HUES6 (cell line): Measurements from ENCODE around the gene NABP2.

Source experiments
- H3K27ac ChIP-seq: 2 replicates; pipeline ENCODE4 v1.7.0; 2013; ENCODE audit warnings: low read depth, mild to moderate bottlenecking, low read length, inconsistent platforms
- H3K27me3 ChIP-seq: 2 replicates; pipeline ENCODE4 v1.6.1; 2013; ENCODE audit warnings: low read length; ENCODE audit not compliant: control insufficient read depth, insufficient read depth
- H3K36me3 ChIP-seq: 2 replicates; pipeline ENCODE4 v1.6.1; 2013; ENCODE audit warnings: low read length; ENCODE audit not compliant: control insufficient read depth, insufficient read depth
- H3K4me1 ChIP-seq: 2 replicates; pipeline ENCODE4 v1.6.1; 2013; ENCODE audit warnings: low read length; ENCODE audit not compliant: control insufficient read depth, insufficient read depth
- H3K4me3 ChIP-seq: 2 replicates; pipeline ENCODE4 v1.5.1; 2013; ENCODE audit warnings: low read depth, low read length
- H3K9ac ChIP-seq: one replicate; pipeline ENCODE4 v1.6.1; 2013; ENCODE audit warnings: mild to moderate bottlenecking, low read length
- H3K9me3 ChIP-seq: 2 replicates; pipeline ENCODE4 v1.6.1; 2013; ENCODE audit warnings: low read depth, low read length; ENCODE audit not compliant: control insufficient read depth, insufficient read depth

Gene NABP2

DNA sequence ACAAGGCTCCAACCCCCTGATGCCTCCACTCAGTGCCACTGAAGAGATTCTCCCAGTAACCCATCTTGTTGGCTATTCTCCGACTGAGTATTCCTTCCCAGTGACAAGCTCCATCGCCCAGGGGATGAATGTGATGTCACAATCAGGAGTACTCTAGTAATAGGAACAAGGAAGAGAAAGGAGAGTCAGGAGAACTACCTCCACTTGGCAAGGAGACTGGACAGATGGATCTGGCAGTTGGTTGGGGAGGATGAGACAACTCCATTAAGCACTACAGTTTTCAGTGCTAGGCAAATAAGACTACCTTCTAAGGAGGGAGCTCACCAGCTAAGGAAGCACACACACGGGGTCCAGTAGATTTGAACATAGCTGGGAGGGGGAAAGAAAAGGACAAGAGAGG lies 7.7 kb upstream of the NABP2 start:
- H3K27me3 ChIP-seq: no peaks in the 10 kb centered on the region
- 0 out of 2 replicates have a peak, but pooled peaks cover 5% of the 10 kb centered on the region for H3K9me3 ChIP-seq
- H3K4me3 ChIP-seq: no peak overlapping the region
- no peak overlapping the region for H3K9ac ChIP-seq
- H3K27ac ChIP-seq: no peak overlapping the region
- peaks cover 55% of the 10 kb centered on the region for H3K36me3 ChIP-seq
- H3K4me1 ChIP-seq: peaks cover 4% of the 10 kb centered on the region; the same call in 1 of the 2 replicates

DNA sequence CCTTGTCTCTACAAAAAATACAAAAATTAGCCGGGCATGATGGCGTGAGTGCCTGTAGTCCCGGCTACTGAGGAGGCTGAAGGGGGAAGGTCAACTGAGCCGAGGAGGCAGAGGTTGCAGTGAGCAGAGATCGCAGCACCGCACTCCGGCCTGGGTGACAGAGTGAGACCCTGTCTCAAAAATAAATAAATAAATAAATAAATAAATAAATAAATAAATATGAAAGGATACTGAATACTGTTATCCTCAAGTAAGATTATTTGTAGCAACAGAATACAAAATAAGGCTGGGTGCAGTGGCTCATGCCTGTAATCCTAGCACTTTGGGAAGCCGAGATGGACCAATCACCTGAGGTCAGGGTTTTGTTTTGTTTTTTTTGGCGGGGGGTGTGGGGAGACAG lies 4.3 kb upstream of the NABP2 start:
- no peak overlapping the region for H3K4me3 ChIP-seq

DNA sequence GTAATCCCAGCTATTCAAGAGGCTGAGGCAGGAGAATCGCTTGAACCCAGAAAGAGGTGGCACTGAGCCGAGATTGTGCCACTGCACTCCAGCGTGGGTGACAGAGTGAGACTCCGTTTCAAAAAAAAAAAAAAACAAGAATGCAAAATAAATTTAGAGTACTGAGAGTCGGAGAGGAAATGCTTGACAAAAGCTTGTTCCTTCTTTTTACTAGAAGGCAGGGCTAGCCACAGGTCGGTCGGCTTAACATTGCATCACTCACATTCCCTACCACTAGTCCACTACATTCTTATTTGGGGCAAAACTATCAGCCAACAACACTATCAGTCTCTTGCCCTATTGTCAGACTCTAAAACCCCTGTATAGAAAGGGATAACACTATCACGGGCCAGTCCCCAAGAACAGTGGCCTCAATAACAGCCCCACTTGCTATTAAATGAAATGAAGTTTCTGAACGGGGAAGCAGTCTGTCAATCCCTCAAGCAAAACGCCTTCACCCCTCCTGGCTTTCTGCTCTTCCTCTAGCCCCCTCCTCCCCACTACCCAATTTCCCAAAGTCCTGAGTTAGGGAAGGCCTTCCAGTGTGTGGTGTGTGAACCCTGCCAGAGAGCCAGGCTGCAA lies 3.4 kb upstream of the NABP2 start:
- H3K9me3 ChIP-seq: 0 out of 2 replicates have a peak, but pooled peaks cover 5% of the 10 kb centered on the region
- H3K27ac ChIP-seq: peak overlapping the region; percentile 42; the same call in 1 of the 2 replicates
- peaks cover 14% of the 10 kb centered on the region for H3K36me3 ChIP-seq
- H3K27me3 ChIP-seq: no peaks in the 10 kb centered on the region
- peak overlapping the region; percentile 82 for H3K9ac ChIP-seq
- H3K4me1 ChIP-seq: peaks cover 19% of the 10 kb centered on the region
- H3K4me3 ChIP-seq: peak overlapping the region; percentile 76

More for the DNA sequence above, 4.3 kb upstream of the NABP2 start:
- Histone ChIP-seq H3K9me3 (0 out of 2 replicates have a peak, but pooled peaks cover 5% of the 10 kb centered on the region), H3K27me3 (no peaks in the 10 kb centered on the region), H3K9ac (no peak overlapping the region), H3K4me1 (peaks cover 19% of the 10 kb centered on the region), H3K27ac (no peak overlapping the region), H3K36me3 (peaks cover 23% of the 10 kb centered on the region)

DNA sequence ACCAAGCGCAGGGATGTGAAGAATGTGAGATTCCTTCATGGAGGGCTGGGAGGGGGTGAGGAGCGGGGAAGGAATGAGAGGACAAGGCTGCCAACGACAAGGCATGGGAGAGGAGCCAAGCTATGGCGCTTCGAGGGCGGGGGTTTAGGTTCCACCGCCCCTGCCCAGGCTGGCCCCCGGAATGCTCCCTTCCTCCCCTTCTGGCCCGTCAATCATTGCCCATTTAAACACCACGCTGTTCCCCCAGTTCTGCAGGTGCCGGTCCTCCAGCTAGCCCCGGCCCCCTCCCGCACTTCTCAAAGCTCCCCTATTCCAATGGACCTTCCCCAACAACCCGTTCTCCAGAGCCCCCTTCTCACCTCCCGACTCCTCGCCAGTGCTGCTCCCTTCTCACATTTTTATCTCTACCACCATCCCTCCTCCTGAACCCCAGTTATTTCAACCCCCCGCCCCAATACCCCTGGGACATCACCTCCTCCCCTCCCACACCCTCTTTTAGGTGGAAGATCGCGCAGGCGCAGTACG lies 2.8 kb upstream of the NABP2 start:
- peaks cover 19% of the 10 kb centered on the region for H3K4me1 ChIP-seq
- peak overlapping the region; percentile 42; the same call in 1 of the 2 replicates for H3K27ac ChIP-seq
- peak overlapping the region; percentile 82 for H3K9ac ChIP-seq
- 0 out of 2 replicates have a peak, but pooled peaks cover 5% of the 10 kb centered on the region for H3K9me3 ChIP-seq
- no peaks in the 10 kb centered on the region for H3K27me3 ChIP-seq
- H3K4me3 ChIP-seq: peak overlapping the region; percentile 76
- H3K36me3 ChIP-seq: peaks cover 12% of the 10 kb centered on the region

DNA sequence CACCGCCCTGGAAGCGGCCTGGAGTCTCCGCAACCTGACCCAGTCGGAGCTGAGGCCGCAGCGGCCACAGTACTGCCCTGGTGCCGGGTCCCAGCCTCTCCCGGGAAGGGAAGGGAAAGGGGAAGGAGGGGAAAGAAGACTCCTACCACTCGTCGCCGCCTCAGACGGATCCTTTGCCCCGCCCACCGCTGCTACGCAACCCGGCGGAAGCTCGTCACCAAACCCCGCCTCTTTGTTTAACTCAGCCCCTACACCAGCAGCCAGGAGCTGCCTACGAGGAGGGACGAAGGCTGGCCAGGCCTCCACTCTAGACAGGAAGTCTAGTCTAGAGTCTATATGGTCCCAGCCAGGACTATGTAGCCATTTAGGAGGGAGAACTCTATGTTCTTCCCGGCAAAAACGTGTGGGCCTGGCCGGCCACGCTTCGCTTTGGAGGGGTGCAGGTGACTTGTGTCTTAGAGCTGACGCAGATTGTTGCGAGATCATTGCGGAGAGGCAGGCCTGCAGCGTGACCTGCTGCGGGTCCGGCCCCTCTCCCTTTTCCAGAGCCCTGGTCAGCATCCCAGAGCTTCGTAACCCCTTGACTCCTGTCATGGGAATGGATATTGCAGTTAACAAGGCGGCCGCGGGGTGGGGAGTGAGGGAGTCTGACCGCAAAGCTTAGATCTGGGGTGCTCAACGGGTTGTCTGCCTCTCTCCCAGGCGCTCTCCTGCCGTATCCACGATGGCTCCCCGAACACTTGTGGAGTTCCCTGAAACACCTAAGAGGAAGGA lies 2.2 kb upstream of the NABP2 start, which contains the start of gene RNF41:
TSS of gene RNF41 (minus strand) at position 166 of the 774 bp plus-strand sequence. CDS start 7,875 bp downstream, outside the sequence.
- no peaks in the 10 kb centered on the region for H3K27me3 ChIP-seq
- H3K27ac ChIP-seq: peak within 1 kb of the TSS; percentile 42; the same call in 1 of the 2 replicates
- peak within 1 kb of the TSS; percentile 82 for H3K9ac ChIP-seq
- H3K4me1 ChIP-seq: peaks cover 19% of the 10 kb centered on the region
- peak within 1 kb of the TSS; percentile 76 for H3K4me3 ChIP-seq
- peaks cover 7% of the 10 kb centered on the region for H3K36me3 ChIP-seq
- 0 out of 2 replicates have a peak, but pooled peaks cover 5% of the 10 kb centered on the region for H3K9me3 ChIP-seq

DNA sequence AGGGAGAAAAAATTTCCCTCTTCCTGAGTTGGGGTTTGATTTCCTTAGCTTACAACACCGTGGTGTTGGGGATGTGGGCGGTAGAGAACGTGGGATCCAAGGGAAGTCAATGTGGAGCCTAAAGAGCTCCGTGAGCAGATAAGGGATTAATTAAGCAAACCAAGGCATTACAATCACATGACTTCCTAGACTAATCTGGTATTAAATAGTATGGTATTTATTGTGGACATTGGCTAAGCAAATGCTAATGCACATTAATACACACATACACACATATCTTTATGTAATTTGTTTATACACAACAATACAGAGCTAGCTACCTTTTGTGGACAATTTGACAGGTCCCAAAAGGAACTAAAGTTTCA lies 1.6 kb upstream of the NABP2 start:
- H3K27ac ChIP-seq: peak overlapping the region; percentile 42; the same call in 1 of the 2 replicates
- peaks cover 6% of the 10 kb centered on the region for H3K36me3 ChIP-seq
- H3K27me3 ChIP-seq: no peaks in the 10 kb centered on the region
- H3K9ac ChIP-seq: peak overlapping the region; percentile 82
- H3K4me3 ChIP-seq: peak overlapping the region; percentile 76
- H3K4me1 ChIP-seq: peaks cover 19% of the 10 kb centered on the region
- 0 out of 2 replicates have a peak, but pooled peaks cover 4% of the 10 kb centered on the region for H3K9me3 ChIP-seq

DNA sequence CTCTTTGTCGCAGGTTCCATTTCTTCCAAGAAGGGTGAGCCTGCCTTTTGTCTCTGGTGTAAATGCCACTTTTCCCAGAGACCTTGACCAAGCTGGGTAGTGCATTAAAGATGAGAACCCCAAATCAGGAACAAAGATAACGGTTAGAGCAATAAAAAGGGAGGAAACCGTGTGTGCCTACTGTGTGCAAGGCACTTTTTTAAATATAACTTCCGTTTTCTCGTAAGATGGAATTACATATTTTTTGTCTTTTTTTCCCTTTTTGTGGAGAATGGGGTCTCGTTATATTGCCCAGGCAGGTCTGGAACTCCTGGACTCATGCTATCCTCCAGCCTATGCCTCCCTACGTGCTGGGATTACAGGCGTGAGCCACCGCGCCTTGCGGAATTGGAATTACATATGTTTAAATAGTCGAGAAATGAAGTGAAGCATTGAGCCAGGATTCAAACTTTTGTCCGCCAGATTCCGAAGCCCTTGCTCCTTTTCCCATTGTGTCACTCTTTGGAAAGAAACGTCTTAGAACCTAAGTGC lies 506 bp upstream of the NABP2 start:
- peak overlapping the region; percentile 47 for H3K9ac ChIP-seq
- peak overlapping the region; percentile 43 for H3K4me3 ChIP-seq
- H3K4me1 ChIP-seq: peaks cover 19% of the 10 kb centered on the region

DNA sequence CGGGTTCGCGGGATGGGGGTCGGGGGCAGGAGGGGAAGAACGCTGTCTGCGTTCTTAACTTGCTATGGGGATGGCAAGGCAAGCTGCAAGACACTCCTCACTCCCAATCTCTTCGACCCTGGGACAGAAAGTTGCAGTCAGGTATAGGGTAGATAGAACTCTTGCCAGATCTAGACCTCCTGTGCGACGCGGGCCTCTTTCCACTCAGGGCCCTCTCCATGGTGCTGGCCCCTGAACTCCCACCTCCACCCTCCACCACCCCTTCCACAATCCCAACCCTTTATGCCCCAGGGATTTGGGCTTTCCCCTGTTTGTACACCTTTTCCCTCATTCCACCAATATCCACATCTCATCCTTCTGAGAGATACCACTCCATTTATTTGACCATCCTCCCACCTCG lies 812 bp downstream of the NABP2 start:
- Histone ChIP-seq H3K9me3 (no peaks in the 10 kb centered on the region), H3K27me3 (no peaks in the 10 kb centered on the region), H3K36me3 (peaks cover 3% of the 10 kb centered on the region; the same call in 1 of the 2 replicates), H3K27ac (no peak overlapping the region), H3K4me1 (peaks cover 19% of the 10 kb centered on the region), H3K4me3 (peak overlapping the region; percentile 70), H3K9ac (no peak overlapping the region)

More for the DNA sequence above, 506 bp upstream of the NABP2 start:
- H3K36me3 ChIP-seq: peaks cover 3% of the 10 kb centered on the region; the same call in 1 of the 2 replicates
- no peaks in the 10 kb centered on the region for H3K27me3 ChIP-seq
- no peak overlapping the region for H3K27ac ChIP-seq
- H3K9me3 ChIP-seq: no peaks in the 10 kb centered on the region

DNA sequence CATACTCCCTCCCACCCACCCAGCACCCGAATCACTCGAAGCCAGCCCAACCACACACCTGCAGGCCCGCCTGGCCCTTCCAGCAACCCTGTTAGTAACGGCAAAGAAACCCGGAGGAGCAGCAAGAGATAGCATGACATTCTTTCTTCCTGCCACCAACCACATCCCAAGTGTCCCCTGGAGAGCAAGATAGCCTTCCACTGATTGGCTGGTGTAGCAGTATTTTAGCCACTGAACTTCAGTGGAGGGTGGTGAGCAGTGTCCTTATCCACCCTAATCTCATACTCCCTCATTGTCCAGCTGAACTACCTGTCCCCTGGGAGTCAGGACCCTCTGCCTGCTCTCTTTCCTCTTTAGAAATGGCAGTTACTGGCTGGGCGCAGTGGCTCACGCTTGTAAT lies 4.9 kb downstream of the NABP2 start:
- H3K36me3 ChIP-seq: peaks cover 3% of the 10 kb centered on the region; the same call in 1 of the 2 replicates
- no peak overlapping the region for H3K4me3 ChIP-seq
- peaks cover 4% of the 10 kb centered on the region; the same call in 1 of the 2 replicates for H3K4me1 ChIP-seq
- H3K27me3 ChIP-seq: no peaks in the 10 kb centered on the region
- H3K9me3 ChIP-seq: no peaks in the 10 kb centered on the region
- H3K27ac ChIP-seq: no peak overlapping the region
- no peak overlapping the region for H3K9ac ChIP-seq

DNA sequence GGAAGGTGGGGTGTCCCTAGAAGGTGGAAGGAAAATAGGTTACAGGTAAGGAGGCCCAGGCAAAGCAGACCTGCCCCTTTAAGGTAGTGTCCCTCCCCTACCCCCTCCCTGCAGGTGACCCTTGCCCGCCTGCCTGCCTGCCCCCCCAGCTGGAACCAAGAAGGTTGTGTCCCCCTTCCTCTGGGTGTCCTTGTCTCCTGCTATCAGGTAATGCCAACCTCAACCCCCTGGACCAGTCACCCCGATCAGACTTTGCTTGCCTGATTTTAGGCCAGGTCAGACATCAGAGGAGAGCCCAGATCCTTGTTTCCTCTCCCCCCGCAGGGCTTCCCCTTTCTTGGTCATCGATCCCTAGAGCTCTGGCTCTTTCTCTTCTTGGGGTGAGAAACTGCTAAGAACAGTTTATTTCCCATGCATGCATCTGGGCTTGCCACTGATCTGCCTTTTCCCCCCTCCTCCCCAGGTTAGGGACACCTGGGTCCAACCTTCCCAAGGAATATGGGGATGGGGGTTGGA lies 5.8 kb downstream of the NABP2 start, which contains the start of gene SLC39A5:
TSS of gene SLC39A5 (plus strand) at position 136 of the 516 bp plus-strand sequence. CDS start 1,224 bp downstream, outside the sequence.
- Histone ChIP-seq H3K9me3 (no peaks in the 10 kb centered on the region), H3K4me1 (no peaks in the 10 kb centered on the region), H3K27ac (no peak within 1 kb of the TSS), H3K9ac (no peak within 1 kb of the TSS), H3K4me3 (no peak within 1 kb of the TSS), H3K36me3 (peaks cover 3% of the 10 kb centered on the region; the same call in 1 of the 2 replicates), H3K27me3 (no peaks in the 10 kb centered on the region)
